CD4-positive, alpha-beta T cell treated with Interleukin-1 beta for 1 hour (primary cell): ENCODE data around the gene YKT6.

Experiments
- DNase-seq, 2 donors: peaks; one replicate each; pipeline ENCODE4 v3.0.0-alpha.2; 2020 to 2022

YKT6 gene

GRCh38 chr7:44263326-44264082, 62.7 kb downstream of the YKT6 start:
- no peak for DNase-seq
